NK-92 (cell line): ENCODE results near the gene ELP1.

Experiments used
- DNase-seq: peaks from one replicate; lab custom pipeline; 2025; ENCODE audit not compliant: unreplicated experiment; lab: John Stamatoyannopoulos, UW

ELP1 gene

DNA sequence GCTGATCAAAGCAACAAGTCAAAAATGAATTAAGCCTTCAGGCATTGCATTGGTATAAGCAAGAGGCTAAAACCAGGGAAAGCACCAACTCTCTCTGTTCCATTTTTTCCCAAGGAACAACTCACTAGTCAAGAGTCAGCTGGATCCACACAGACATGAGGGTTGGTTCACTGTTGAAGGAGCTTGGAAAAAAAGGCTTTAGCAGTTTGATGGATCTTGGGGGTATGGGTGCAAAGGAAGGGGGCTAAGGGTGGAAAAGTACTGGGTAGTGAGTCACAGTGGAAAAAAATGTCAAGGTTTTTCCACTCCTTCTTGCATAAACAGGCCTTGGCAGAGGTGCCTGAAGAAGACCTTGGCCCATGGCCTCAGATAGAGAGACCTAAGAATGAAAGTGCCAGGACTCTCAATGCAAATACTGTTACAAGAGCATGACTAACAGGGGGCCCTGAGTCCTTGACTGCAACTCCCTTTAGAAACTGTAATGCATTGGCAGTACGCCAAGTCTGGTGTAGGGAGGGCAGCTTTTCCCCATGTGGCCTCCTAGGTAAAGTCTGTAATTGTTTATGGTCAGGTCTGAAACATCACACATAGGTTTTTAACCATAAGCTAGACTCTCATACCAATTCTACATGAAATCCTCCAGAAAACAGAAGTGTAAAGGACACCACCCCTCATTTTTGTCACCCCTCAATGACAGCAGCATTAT lies 48.1 kb downstream of the ELP1 start:
- DNase-seq: no peak

DNA sequence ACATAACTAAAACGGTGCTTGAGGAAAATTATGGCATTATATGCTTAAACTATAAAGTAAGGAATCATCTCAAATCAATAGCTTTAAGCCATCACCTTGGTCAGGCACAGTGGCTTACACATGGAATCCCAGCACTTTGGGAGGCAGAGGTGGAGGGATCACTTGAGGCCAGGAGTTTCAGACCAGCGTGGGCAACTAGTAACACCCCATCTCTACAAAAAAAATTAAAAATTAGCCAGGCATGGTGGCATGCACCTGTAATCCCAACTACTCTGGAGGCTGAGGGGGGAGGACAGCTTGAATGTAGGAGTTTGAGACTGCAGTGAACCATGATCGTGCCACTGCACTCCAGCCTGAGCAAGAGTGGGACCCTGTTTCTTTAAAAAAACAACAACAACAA lies 49.2 kb downstream of the ELP1 start:
- no peak for DNase-seq

GRCh38 chr9:108883085-108883484 lies 50.8 kb downstream of the ELP1 start:
- DNase-seq: no peak

GRCh38 chr9:108882052-108882888 lies 51.7 kb downstream of the ELP1 start:
- DNase-seq: no peak

- no peak for DNase-seq
Measured at GRCh38 chr9:108880738-108881316, 53.1 kb downstream of the ELP1 start.

DNA sequence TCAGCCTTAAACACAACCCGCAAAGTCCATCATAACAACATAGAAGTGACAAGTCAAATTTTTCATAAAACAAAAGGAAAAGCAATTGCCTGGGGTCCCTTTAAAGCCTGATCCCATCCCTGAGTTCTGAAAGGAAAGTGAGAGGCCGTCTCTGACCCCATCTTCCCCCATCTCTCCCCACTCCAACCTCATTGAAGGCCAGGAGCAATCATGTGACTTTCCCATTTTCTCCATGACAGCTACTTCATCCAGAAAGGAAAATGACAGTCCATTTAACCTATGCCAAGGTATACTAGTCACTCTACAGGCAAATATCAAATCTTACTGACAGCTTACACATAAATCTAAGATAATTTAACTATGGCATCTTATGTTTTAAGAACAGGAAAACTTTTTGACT lies 56.4 kb downstream of the ELP1 start:
- no peak for DNase-seq

DNA sequence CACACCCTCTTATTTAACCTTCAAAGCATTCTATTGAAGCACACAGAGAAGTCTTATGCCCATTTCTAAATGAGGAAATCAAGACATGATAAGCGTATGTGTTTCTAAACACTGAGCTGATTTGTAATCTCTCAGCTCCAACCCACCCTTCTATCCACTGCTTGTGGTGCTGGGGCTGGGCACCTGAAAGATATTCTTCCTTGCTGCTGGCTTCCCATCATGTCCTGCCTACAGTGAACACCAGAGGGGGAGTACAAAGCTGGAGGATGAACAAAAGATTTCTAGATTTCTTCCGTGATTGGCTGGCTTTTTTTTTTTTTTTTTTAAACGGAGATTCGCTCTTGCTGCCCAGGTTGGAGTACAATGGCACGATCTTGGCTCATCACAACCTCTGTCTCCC lies 57.5 kb downstream of the ELP1 start:
- no peak for DNase-seq

DNA sequence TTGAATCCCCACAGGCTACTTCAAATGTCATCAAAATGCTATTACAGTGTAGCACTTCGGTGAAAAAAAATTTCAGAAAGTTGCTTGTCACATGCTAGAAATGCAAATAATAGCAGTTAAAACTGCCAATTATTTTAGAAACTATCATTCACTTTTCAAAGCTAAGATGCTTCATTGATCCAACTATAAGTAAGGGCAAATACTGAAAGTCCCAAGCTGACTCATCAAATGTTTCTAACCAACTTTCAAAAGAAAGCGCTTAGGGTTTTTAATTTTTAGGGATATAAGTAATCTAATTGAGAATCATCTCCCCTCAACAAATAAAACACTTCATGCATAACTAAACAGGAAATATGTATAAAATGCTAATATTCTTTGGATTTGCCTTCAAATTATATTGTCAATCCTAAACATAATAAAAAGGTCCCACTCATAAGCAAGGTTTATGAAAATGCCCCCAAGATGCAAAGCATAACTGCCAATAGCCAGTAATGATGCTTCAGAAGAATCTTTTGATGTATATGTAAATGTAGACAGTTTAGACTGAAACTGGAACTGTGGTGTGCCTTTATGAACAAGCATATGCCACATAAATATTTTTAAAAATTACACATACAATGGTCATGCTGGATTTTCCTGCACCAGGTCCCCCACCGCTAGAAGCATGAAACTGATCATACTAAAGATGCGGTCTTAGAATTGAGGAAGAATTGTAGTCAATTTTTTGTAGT lies 59.7 kb downstream of the ELP1 start:
- no peak for DNase-seq

GRCh38 chr9:108869092-108869725 lies 64.7 kb downstream of the ELP1 start:
- DNase-seq: no peak

GRCh38 chr9:108867829-108868228 lies 66.1 kb downstream of the ELP1 start:
- no peak for DNase-seq

DNA sequence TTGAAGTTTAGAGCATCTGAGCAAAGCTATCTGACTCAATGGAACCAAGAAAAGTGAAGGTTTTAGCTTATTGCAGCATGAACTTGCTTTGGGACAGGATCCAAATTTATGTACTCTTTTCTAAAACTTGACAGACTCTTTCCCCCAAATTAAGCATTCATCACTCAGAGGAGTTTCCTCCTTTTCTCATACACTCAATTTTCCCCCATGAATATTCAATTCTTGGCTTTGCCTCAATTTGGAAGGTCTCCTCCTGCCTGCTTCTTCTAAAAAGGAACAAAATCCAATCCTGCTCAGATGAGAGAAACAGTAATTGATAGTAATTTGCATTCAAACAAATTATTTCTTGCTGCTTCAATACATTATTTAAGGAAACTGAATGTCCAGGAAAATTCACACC lies 66.8 kb downstream of the ELP1 start:
- no peak for DNase-seq

GRCh38 chr9:108866001-108866420 lies 67.9 kb downstream of the ELP1 start:
- no peak for DNase-seq

- DNase-seq: no peak
Measured at GRCh38 chr9:108865037-108865436, 68.9 kb downstream of the ELP1 start.

DNA sequence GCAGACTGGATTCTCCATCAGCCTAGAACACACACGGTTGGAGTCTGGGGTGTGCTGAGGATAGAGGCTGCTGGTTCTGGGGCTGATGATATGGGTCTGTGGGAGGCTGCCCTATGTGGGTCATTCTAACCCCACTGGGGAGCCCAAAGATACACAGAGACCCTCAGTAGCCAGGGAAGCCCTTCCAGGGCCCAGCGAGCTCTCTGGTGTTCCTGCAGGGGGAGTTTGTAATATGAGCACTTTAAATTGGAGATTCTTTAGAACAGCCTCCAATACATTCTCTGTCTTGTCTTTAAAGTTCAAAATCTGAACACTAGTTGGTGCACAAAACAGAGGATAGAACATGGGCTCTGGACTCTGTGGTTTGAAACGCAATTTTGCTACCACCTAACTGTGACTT lies 69.5 kb downstream of the ELP1 start:
- no peak for DNase-seq

- DNase-seq: no peak
Measured at GRCh38 chr9:108863891-108864290, 70.0 kb downstream of the ELP1 start.

- no peak for DNase-seq
Measured at GRCh38 chr9:108861997-108862396, 71.9 kb downstream of the ELP1 start, which contains the start of gene ACTL7A. TSS of gene ACTL7A (plus strand) at chr9:108862266. CDS start at chr9:108862323, 57 bp downstream.

DNA sequence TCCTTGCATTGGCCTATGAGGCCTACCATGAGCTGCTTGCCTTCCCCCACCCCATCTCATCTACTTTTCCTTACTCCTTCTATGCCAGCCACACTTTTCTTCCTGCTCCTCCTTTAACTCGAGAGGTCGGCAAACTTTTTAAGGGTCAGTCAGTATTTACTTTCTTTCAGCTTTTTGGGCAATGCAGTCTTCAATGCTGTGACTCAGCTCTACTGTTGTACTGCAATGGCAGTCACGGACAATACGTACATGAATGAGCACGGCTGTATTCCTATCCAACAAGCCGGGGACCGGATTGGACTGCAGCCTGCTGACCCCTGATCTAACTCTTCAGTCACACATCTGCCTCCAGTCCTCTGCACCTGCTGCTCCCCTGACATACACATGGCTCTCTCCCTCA lies 72.5 kb downstream of the ELP1 start:
- DNase-seq: no peak

DNA sequence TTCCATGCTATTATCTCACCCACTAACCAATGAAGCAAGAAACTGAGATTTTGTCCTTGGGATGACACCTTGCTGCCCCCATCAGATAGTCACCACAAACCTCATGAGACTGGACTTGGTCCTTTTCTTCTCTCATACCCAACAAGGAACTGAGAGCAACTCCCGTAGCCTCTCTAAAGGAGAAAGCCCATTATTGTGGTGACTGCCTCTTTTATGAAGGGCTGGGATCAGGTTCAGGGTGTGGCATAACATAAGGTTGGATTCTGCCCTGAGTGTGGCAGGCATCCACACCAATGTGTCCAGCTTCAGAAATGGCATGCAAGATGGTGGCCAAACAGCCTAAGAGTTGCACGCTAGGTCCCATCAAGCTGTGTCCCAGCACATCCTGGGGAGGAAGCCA lies 73.2 kb downstream of the ELP1 start:
- DNase-seq: no peak

DNA sequence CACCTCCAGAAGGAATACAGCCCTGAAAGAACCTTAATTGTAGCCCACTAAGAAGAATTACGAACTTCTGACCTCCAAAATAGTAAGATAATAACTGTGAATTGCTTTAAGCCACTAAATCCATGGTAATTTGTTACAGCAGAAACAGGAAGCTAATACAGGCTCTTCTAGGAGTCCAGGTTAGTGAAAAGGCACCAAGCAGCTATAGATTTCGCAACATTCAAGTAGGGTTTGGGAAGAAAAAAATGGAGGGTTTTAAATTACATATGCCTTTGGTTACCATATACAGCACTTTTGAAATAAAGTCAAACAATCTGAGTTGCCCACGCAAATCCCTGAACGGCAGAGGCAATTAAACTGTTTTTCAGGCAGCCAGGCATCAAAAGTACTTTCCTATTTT lies 73.6 kb downstream of the ELP1 start:
- no peak for DNase-seq

DNA sequence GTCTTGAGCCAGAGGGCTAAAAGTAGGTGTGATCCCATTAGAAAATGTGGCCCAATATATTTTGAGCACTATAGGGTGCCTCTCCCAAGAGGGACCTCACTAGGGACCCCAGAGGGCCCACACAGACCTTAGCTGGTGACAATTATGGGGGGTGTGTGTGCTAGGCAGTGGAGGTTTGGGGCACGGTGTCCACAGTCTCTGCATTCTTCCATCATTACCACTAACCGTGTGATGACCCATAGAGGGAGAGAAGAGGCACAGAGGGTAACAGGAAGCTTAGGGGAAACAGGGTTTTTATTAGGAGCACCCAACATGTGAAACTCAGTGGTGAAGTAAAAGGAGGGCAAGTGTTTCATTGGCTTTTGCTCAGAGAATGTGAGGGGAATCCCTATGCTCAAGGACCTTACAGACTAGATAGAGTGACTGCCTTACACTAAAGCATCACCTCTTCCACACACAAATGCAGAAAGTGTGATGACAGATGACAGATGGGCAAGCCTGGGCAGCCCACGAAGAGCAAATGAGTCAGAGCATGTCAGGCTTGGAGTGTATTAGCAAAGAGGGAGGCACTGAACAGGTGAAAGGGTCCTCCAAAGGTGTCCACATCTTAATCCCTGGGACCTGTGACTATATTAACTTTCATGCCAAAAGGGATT lies 74.3 kb downstream of the ELP1 start:
- DNase-seq: no peak
